Right ventricle myocardium inferior (tissue), 1 donor: Measurements from ENCODE around the gene WDR49. TPM values are rescaled to one million over a fixed set of nuclear protein-coding genes. Genes with fewer than 3 reads are reported as not detected.
A peak's percentile ranks its signal among the peaks of the same experiment; 100 is the strongest.

Source experiments
- ATAC-seq: fragments of 200-7000 bp; cut with Tn5 transposase; one replicate; pipeline ENCODE4 v1.9.1; 2020; ENCODE audit warnings: mild to moderate bottlenecking, moderate library complexity
- DNase-seq: peaks from one replicate; pipeline ENCODE4 v3.0.0; 2021; ENCODE audit errors: missing footprints
- intact Hi-C: fragments of 100-400 bp; cut with DNase I; formaldehyde crosslinking; loops from one replicate; pipeline ENCODE4 v1.11.0; 2022
- total RNA-seq: library from RNA; stranded (reverse); fragmentation: NEBNext Ultra II Directional; extraction: Animal tissue kit (Norgen Biotek cat#: 25700); gene quantifications from one replicate; pipeline ENCODE4 v1.2.1, GENCODE V29; 2021
- donor health status: DM: no; HTN: yes; CAD: no; lungs with severe emphysema.

The WDR49 gene
- total RNA-seq, 1 donor from 2014 or later = 1.9 TPM

- DNase-seq (no peak), ATAC-seq (no peak)
- intact Hi-C loops = no loop called here
Measured at GRCh38 chr3:167502401-167502800, 151.3 kb downstream of the WDR49 start.

DNA sequence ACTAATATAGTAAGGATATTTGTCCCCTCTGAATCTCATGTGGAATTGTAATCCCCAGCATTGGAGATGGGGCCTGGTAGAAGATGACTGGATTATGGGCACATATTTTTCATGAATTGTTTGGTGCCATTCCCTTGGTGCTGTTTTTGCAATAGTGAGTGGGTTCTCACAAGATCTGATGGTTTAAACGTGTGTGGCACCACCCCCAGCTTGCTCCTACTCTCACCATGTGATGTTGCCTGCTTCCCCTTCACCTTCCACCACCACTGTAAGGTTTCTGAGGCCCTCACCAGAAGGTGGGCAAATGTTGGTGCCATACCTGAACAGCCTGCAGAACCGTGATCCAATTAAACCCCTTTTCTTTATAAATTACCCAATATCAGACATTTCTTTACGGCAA, 151.8 kb downstream of the WDR49 start:
- ATAC-seq (no peak), DNase-seq (no peak)
- intact Hi-C loops = no loop called here

DNA sequence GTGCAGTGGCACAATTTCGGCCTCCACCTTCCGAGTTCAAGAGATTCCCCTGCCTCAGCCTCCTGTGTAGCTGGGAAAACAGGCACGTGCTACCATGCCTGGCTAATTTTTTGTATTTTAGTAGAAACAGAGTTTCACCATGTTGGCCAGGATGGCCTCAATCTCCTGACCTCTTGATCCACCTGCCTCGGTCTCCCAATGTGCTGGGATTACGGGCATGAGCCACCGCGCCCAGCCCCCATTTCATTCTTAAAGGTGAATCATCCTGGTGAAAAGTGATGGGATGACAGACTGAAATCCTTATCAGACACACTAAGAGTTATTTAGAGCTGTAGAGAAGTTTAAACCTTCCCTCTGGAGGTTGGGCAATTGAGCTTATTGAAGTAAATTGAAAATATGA, 155.8 kb downstream of the WDR49 start:
- intact Hi-C loops = no loop called here
- peak; percentile 66 for DNase-seq

DNA sequence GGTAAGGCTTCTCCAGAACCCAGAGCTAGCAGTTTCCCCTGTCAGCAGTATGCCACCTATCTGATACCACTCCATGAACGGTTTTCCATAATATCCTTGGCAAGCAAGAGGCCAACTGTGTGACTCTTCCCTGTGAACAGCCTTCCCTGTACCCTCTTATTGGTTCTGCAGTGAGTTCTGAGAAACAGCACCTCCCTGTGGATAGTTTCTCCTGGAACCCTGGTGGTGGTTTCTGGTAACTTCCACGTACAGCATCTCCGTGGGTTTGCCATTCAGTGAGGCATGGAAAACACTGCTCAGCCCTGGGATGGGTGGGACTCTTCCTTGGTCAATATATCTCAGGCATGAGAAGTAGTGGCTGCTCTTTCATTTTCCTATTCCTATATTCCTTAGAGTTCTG, 160.5 kb downstream of the WDR49 start:
- intact Hi-C loops = no loop called here
- DNase-seq = no peak
- ATAC-seq = no peak

More for the DNA sequence above, 155.8 kb downstream of the WDR49 start:
- ATAC-seq = no peak

DNA sequence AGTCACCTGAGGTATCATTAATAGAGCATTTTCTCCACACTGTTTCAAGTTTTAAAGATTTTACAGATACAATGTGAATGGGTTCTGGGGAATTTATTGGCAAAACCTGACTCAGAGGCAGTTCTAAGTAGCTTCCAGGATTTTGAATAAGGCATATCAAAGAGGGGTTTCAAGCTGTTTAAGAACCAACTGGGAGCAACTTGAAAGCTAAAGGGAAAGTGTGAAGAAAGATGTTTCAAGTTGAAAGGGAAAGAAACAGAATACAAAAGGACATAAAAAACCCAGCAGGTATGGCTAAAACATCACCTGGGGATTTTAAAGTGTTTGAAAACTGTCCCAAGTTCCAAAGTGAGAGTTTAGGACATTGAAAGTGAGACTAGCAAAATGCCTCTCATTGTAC, 162.1 kb downstream of the WDR49 start:
- no peak for DNase-seq
- no peak for ATAC-seq
- intact Hi-C loops = no loop called here

- intact Hi-C loops = no loop called here
- DNase-seq (no peak), ATAC-seq (no peak)
Measured at GRCh38 chr3:167489571-167489970, 164.2 kb downstream of the WDR49 start.

DNA sequence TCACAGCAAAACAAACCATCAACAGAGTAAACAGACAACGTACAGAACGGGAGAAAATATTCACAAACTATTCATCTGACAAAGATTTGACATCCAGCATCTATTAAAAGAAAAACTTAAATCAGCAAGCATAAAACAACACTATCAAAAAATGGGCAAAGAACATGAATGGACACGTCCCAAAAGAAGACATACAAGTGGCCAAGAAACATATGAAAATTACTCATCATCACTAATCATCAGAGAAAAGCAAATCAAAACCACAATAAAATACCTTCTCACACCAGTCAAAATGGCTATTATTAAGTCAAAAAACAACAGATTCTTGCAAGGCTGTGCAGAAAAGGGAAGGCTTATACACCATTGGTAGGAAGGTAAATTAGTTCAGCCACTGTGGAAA, 166.2 kb downstream of the WDR49 start:
- ATAC-seq = no peak
- intact Hi-C loops = no loop called here

DNA sequence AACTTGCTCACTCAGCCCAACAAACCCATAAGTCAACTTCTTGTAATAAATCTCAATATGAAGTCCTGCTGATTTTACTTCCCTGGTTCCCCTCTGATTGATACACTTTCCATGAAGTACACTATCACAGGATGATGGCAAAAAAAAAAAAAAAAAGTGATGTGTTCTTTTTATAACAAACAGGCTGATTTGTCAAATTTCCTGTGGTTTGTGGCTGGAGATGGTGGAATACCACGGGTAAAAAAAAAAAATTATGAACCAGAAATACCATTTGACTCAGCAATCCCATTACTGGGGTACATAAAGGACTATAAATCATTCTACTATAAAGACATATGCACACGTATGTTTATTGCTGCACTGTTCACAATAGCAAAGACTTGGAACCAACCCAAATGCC, 169.2 kb downstream of the WDR49 start:
- DNase-seq (no peak), ATAC-seq (no peak)
- intact Hi-C loops = no loop called here

More for the DNA sequence above, 166.2 kb downstream of the WDR49 start:
- no peak for DNase-seq

DNA sequence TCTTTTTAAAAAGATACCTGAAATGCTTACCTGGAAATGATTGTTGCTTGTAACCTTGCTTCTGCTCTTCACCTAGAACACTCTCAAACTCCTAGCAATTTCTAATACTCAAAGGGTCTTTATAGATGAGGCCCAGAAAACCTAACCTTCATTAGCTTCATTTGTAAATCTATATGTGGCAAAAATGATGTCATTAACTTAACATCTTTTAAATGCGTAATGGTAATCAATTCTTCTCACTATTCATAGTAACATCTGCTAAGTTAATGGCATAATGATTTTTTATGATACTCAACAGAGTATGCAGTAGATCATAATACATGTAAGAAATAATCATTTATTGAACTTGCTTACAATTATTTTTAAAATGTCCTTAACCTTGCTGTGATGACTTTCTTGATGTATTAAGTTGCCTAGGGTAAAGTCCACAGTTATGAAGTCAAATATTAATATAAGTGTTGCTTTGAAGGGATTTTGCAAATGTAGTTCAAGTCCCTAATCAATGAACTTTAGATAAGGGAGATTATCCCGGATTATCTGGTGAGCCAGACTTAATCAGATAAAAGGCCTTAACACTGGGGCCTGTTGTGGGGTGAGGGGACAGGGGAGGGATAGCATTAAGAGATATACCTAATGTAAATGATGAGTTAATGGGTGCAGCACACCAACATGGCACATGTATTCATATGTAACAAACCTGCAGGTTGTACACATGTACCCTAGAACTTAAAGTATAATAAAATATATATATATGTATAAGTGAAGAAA, 169.8 kb downstream of the WDR49 start:
- DNase-seq (no peak), ATAC-seq (no peak)
- intact Hi-C loops = no loop called here

DNA sequence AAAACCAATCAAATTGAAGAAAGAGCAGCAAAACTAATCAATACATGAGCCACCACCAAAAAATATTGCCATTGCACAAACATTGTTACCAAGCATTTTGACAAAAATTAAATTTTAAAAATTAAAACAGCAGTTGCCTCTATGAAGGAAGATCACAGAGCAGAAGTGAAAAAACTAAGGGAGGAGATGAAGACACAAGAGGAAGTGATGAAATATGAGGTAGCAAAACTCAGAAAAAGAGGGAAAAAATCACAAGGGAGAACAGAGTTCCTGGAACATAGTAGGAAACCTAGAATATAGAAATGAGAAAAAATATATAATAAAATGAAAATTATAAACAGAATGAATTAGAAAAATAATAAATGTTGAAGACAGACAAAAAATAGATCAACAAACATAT, 172.6 kb downstream of the WDR49 start:
- DNase-seq (no peak), ATAC-seq (no peak)
- intact Hi-C loops = no loop called here

DNA sequence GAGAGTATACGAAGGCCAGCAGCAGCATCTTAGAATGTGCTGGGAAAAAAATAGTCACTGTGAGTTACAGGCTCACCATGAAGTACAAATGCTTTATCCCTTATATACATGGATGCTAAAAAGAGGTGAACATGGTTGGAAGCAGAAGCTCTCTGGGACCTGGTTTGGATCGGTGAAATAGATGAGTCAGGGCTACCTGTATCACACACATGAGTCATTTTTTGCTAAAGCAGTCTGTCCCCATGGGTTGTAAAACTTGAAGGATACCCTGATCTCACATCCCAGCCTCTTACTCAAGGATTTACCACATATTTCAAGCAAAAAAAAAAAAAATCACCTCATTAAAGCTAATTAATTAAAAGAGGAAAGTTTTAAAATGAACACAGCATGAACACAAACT, 173.0 kb downstream of the WDR49 start:
- ATAC-seq (no peak), DNase-seq (no peak)
- intact Hi-C loops = no loop called here

GRCh38 chr3:167473863-167474262, 179.9 kb downstream of the WDR49 start, which contains the start of gene SERPINI2:
SERPINI2 (minus strand) TSS chr3:167474042; CDS start chr3:167471834, 2,208 bp downstream.
- DNase-seq = no peak

DNA sequence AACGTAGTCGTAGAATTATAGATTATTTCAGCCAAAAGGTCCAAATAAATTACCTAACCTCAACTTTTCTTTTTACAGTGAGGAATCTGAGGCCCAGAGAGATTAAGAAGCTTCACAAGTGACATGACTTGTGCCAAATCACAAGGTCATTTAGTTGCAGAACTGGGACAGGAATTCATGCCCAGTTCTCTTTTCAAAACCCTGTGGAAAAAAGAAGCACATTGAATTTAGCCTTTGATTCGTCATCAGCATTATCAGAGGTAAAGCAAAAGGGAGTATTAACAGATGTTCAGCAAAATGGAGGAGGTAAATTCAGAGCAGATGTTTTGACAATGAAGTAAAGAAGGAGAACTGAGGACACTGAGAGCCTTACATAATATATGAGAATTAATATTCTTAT, 184.4 kb downstream of the WDR49 start:
- ATAC-seq (no peak), DNase-seq (no peak)
- intact Hi-C loops = no loop called here

More at GRCh38 chr3:167473863-167474262, 179.9 kb downstream of the WDR49 start, which contains the start of gene SERPINI2:
- no peak for ATAC-seq
- intact Hi-C loops = no loop called here

DNA sequence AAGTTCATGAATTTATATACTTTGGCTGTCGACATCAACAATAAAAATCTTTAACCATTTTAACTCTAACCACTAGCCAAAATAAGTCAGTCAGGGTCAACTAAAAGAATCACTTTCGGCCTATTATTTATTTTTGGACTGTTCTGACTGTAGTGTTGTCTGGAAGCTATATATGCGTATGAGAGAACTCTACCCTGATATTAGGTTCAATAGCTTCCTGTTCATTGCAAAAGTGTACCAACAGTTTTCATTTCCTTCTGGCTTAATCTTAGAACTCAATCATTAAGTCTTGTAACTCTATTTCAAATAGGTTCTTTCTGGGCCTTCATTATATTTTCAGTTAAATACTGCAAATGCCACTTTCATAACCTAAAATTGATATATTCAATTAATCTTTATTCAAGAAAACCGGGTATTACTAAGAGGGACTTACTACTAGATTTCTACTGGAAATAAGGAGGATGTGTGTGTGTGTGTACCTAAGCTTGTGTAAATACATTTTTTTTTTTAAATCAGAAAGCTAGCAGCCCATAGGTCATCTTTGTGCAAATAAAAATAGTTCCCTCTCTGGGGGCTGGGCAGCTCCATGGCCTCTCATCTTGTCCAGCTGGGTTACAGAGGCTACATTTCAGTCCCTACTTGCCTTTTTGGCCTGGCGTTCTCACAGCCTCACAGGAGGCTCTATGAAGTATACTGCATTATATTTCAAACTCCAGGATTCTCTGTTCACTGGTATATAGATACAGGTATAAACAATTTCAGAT, 185.7 kb downstream of the WDR49 start:
- ATAC-seq (no peak), DNase-seq (no peak)
- intact Hi-C loops = no loop called here

- DNase-seq (no peak), ATAC-seq (no peak)
- intact Hi-C loops = no loop called here
Measured at GRCh38 chr3:167466966-167467365, 186.8 kb downstream of the WDR49 start.

DNA sequence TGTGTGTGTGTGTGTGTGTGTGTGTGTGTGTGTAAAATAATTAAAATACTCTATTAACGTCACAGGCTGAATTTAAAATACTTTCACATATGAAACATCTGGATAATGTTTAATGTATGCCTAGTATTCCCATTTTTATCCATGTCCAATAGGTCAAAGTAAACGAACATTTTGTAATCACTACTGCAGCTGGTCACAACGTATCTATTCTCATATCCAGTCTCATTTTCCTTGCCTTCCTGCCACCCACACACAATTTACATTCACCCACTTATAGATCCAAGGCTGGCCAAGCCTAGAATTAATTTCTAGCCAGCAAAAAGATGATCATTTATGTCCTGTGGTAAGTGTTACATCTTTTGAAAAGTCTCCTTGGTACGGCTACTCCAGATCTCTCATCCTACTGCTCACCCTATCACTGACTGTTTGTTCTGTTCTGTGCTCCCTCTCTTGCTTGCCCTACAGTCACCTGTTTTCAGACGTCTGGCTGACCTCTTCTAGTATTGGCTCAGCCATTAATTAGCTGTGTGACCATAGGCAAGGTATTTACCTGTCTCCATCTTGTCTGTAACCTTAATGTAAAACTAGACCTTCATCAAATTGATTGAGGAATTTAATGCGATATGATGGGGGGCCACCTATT, 197.5 kb downstream of the WDR49 start:
- ATAC-seq = no peak
- no peak for DNase-seq
- intact Hi-C loops = no loop called here

GRCh38 chr3:167453815-167454214, 199.9 kb downstream of the WDR49 start:
- intact Hi-C loops = no loop called here
- DNase-seq = no peak
- no peak for ATAC-seq

DNA sequence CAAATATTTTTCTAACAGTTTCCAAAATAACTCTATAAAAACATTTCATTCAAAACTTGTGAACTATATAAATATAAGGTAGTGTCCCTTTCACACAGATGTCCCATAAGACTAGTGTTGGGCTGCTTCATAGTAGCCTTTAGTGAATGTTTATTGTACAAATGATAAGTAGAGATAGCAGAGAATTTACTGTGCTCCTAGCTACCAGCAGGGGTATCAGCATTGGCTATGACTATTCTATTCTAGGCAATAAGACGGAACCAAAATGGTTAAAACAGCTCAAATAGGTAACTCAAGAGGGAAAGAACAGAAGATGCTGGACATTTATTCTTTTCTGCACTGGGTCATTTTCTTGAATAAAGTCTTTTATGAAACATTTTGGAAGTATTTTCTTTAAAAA, 202.5 kb downstream of the WDR49 start:
- ATAC-seq (no peak), DNase-seq (no peak)
- intact Hi-C loops = no loop called here

- intact Hi-C loops = no loop called here
- DNase-seq = no peak
- no peak for ATAC-seq
Measured at GRCh38 chr3:167450675-167451074, 203.1 kb downstream of the WDR49 start.

DNA sequence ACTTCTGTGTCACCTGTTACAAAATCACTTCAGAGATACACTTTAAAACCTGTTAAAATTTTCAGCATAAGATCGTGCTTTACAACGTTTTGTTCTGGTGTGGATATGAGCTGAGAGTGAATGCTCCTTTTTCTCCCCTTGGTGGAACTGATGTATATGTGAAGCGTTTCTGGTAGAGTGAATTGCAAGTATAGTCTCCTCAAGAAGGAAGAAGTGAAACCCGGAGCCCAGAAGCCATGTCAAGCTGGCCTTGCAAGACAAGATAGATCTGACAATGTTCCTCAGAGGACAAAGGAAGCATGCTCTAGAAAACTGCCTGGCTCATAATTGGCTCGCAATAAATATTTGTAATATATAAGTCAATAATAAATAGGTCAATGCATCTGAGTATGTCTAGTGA, 203.5 kb downstream of the WDR49 start:
- ATAC-seq = no peak
- intact Hi-C loops = no loop called here
- no peak for DNase-seq
